K562 (cell line): Measurements from ENCODE around the gene SFSWAP. TPM values are rescaled to one million over a fixed set of nuclear protein-coding genes. Genes with fewer than 3 reads are reported as not detected.

ENCODE experiments used
- DPF2 ChIP-seq: fragments of 450-650 bp; IDR thresholded peaks from 2 replicates; pipeline ENCODE4 v1.6.1; 2016
- FOXJ2 ChIP-seq: fragments of 200-800 bp; sonication (Bioruptor generic); IDR thresholded peaks from 2 replicates; pipeline ENCODE4 v1.6.1; 2016; ENCODE audit warnings: missing genetic modification characterization, missing compliant biosample characterization
- FOXJ3 ChIP-seq: sonication (generic); formaldehyde crosslinking; IDR thresholded peaks from 2 replicates; pipeline ENCODE4 v1.4.0; 2020; ENCODE audit warnings: mild to moderate bottlenecking, missing genetic modification reagents
- HMG20A ChIP-seq: fragments of 450-650 bp; formaldehyde crosslinking; conservative IDR thresholded peaks from 2 replicates; pipeline ENCODE4 v1.4.0; 2020; ENCODE audit warnings: mild to moderate bottlenecking, mixed read lengths
- KDM1A ChIP-seq, 2 experiments: fragments of 450-650 bp; IDR thresholded peaks; 2 replicates each; pipeline ENCODE4 v1.6.1; 2016; ENCODE audit warnings: mild to moderate bottlenecking in 2 of 2
- KLF10 ChIP-seq: fragments of 250-450 bp; sonication (Bioruptor Pico); IDR thresholded peaks from 2 replicates; pipeline ENCODE4 v1.6.1; 2021; ENCODE audit warnings: matching md5 sums
- LEF1 ChIP-seq: fragments of 450-650 bp; IDR thresholded peaks from 2 replicates; pipeline ENCODE4 v1.6.1; 2016; ENCODE audit warnings: mild to moderate bottlenecking
- MAFF ChIP-seq: IDR thresholded peaks from 2 replicates; pipeline ENCODE4 v1.6.1; 2012; ENCODE audit warnings: low read length, improper control_type of control experiment
- MAFK ChIP-seq: IDR thresholded peaks from 2 replicates; pipeline ENCODE4 v1.6.1; 2011; ENCODE audit warnings: low read length, improper control_type of control experiment
- NCOA4 ChIP-seq: fragments of 450-650 bp; IDR thresholded peaks from 2 replicates; pipeline ENCODE4 v1.6.1; 2018; ENCODE audit warnings: mild to moderate bottlenecking; ENCODE audit not compliant: partially characterized antibody
- NFE2 ChIP-seq: IDR thresholded peaks from 2 replicates; pipeline ENCODE4 v1.6.1; 2014; ENCODE audit warnings: antibody characterized with exemption, low read depth
- POLR2AphosphoS5 ChIP-seq: IDR thresholded peaks from 2 replicates; pipeline ENCODE4 v1.6.1; 2011; ENCODE audit warnings: mild to moderate bottlenecking, low read depth, low read length, moderate library complexity; ENCODE audit not compliant: control insufficient read depth, insufficient read depth
- POLR3G ChIP-seq: IDR thresholded peaks from 2 replicates; pipeline ENCODE4 v1.6.1; 2011; ENCODE audit not compliant: insufficient read length, insufficient replicate concordance; ENCODE audit errors: extremely low read depth
- RCOR1 ChIP-seq, 2 experiments: IDR thresholded peaks; 2 replicates each; pipeline ENCODE4 v1.6.1; 2012; ENCODE audit warnings: low read depth in 2 of 2, low read length in 2 of 2, borderline replicate concordance in 1 of 2, improper control_type of control experiment in 1 of 2
- SMAD2 ChIP-seq: fragments of 150-350 bp; IDR thresholded peaks from 2 replicates; pipeline ENCODE4 v1.6.1; 2014; ENCODE audit warnings: low read depth, mild to moderate bottlenecking, low read length
- SMARCA4 ChIP-seq: fragments of 450-650 bp; IDR thresholded peaks from 2 replicates; pipeline ENCODE4 v1.6.1; 2016
- SRSF3 ChIP-seq: fragments of 200-400 bp; formaldehyde crosslinking; IDR thresholded peaks from 2 replicates; pipeline ENCODE4 v1.6.1; 2016; ENCODE audit warnings: mild to moderate bottlenecking, low read length, moderate library complexity; ENCODE audit not compliant: insufficient read depth
- ZNF316 ChIP-seq: fragments of 450-650 bp; IDR thresholded peaks from 2 replicates; pipeline ENCODE4 v1.6.1; 2016
- ZNF76 ChIP-seq: fragments of 250-450 bp; sonication (Bioruptor Pico); IDR thresholded peaks from 2 replicates; pipeline ENCODE4 v1.4.0; 2020; ENCODE audit warnings: mild to moderate bottlenecking, moderate library complexity, borderline replicate concordance
- polyA plus RNA-seq, 8 experiments: library from polyadenylated mRNA; depleted of rRNA in 4 of 8; stranded (reverse) in 5 of 8; unstranded in 3 of 8; fragments of >200 nt; fragmentation: Nextera tagmentation in 2 of 8; fragmentation: Illumina TruSeq in 1 of 8; extraction: Ambion mirVana in 2 of 8; extraction: Trizol in 1 of 8; gene quantifications; 2 replicates each; pipeline versions ENCODE4 v1.2.1 to v1.2.3, GENCODE V29; 2011 to 2014; ENCODE audit warnings: inconsistent platforms in 1 of 8, missing spikeins in 1 of 8
- total RNA-seq, 7 experiments: library from RNA; depleted of rRNA in 6 of 7; stranded (reverse); fragments of >200 nt in 6 of 7; fragmentation: Illumina TruSeq in 2 of 7; extraction: Trizol in 2 of 7; gene quantifications; 2 replicates each; pipeline versions ENCODE4 v1.2.1 to v1.2.3, GENCODE V29; 2011 to 2021; ENCODE audit warnings: low replicate concordance in 1 of 7
- TF ChIP-seq, protein P1 (sequence below): fragments of 200-800 bp; sonication (Bioruptor generic); IDR thresholded peaks from 2 replicates; pipeline ENCODE4 v1.6.1; 2017; ENCODE audit warnings: missing genetic modification characterization, missing compliant biosample characterization
- TF ChIP-seq, protein P2 (sequence below): fragments of 450-650 bp; IDR thresholded peaks from 2 replicates; pipeline ENCODE4 v1.6.1; 2016; ENCODE audit warnings: low read depth

SFSWAP gene
- total and polyA plus RNA-seq, 9 of the 15 experiments (the other 6 are each of a cell fraction or from before 2014, with no cell fraction given): 2.4 to 60.4 (median 32.6) TPM

GRCh38 chr12:131783915-131784541, 73.1 kb downstream of the SFSWAP start (continued):
- TF ChIP-seq SRSF3 (no peak), MAFK (peak; percentile 37; the same call in 1 of the 2 replicates), SMAD2 (no peak), POLR3G (no peak), RCOR1 (IDR thresholded peaks at IDR 0.05; ENCODE audit: borderline replicate concordance in 1 of 2, low read depth in 2 of 2, low read length in 2 of 2) (0 out of 4 replicates have a peak, but pooled peaks of 1 of the 2 experiments have one; percentile 11), SMARCA4 (0 out of 2 replicates have a peak, but pooled peaks have one; percentile 25), NCOA4 (no peak), MAFF (peak; percentile 31; the same call in 1 of the 2 replicates), KDM1A (IDR thresholded peaks at IDR 0.05) (no peak), ZNF76 (CRISPR knock-in tag) (no peak), HMG20A (CRISPR knock-in tag) (no peak), DPF2 (peak; percentile 31; the same call in 1 of the 2 replicates), ZNF316 (peak; percentile 79), POLR2AphosphoS5 (peak; percentile 20; the same call in 1 of the 2 replicates), LEF1 (no peak), FOXJ2 (tag) (no peak), KLF10 (CRISPR knock-in tag) (no peak), NFE2 (peak; percentile 79), FOXJ3 (CRISPR knock-in tag) (no peak)
- TF ChIP-seq, protein P1, sequence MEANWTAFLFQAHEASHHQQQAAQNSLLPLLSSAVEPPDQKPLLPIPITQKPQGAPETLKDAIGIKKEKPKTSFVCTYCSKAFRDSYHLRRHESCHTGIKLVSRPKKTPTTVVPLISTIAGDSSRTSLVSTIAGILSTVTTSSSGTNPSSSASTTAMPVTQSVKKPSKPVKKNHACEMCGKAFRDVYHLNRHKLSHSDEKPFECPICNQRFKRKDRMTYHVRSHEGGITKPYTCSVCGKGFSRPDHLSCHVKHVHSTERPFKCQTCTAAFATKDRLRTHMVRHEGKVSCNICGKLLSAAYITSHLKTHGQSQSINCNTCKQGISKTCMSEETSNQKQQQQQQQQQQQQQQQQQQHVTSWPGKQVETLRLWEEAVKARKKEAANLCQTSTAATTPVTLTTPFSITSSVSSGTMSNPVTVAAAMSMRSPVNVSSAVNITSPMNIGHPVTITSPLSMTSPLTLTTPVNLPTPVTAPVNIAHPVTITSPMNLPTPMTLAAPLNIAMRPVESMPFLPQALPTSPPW (CRISPR knock-in tag): no peak
- TF ChIP-seq, protein P2, sequence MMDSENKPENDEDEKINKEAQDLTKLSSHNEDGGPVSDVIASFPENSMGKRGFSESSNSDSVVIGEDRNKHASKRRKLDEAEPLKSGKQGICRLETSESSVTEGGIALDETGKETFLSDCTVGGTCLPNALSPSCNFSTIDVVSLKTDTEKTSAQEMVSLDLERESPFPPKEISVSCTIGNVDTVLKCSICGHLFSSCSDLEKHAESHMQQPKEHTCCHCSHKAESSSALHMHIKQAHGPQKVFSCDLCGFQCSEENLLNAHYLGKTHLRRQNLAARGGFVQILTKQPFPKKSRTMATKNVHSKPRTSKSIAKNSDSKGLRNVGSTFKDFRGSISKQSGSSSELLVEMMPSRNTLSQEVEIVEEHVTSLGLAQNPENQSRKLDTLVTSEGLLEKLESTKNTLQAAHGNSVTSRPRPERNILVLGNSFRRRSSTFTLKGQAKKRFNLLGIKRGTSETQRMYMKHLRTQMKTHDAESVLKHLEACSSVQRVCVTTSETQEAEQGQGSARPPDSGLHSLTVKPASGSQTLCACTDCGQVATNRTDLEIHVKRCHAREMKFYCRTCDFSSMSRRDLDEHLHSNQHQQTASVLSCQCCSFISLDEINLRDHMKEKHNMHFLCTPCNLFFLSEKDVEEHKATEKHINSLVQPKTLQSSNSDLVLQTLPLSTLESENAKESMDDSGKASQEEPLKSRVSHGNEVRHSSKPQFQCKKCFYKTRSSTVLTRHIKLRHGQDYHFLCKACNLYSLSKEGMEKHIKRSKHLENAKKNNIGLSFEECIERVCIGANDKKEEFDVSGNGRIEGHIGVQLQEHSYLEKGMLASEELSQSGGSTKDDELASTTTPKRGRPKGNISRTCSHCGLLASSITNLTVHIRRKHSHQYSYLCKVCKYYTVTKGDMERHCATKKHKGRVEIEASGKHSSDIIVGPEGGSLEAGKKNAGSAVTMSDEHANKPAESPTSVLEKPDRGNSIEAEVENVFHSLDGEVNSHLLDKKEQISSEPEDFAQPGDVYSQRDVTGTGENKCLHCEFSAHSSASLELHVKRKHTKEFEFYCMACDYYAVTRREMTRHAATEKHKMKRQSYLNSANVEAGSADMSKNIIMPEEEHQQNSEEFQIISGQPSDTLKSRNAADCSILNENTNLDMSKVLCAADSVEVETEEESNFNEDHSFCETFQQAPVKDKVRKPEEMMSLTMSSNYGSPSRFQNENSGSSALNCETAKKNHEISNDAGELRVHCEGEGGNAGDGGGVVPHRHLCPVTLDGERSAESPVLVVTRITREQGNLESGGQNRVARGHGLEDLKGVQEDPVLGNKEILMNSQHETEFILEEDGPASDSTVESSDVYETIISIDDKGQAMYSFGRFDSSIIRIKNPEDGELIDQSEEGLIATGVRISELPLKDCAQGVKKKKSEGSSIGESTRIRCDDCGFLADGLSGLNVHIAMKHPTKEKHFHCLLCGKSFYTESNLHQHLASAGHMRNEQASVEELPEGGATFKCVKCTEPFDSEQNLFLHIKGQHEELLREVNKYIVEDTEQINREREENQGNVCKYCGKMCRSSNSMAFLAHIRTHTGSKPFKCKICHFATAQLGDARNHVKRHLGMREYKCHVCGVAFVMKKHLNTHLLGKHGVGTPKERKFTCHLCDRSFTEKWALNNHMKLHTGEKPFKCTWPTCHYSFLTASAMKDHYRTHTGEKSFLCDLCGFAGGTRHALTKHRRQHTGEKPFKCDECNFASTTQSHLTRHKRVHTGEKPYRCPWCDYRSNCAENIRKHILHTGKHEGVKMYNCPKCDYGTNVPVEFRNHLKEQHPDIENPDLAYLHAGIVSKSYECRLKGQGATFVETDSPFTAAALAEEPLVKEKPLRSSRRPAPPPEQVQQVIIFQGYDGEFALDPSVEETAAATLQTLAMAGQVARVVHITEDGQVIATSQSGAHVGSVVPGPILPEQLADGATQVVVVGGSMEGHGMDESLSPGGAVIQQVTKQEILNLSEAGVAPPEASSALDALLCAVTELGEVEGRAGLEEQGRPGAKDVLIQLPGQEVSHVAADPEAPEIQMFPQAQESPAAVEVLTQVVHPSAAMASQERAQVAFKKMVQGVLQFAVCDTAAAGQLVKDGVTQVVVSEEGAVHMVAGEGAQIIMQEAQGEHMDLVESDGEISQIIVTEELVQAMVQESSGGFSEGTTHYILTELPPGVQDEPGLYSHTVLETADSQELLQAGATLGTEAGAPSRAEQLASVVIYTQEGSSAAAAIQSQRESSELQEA: no peak
